ENCODE results near the gene ITPR1.
"Not testable (repeated sequence)": the region's sequence is repeated elsewhere in the genome, so short reads cannot be mapped to it uniquely, and the experiment has no call there.

Gene ITPR1

DNA sequence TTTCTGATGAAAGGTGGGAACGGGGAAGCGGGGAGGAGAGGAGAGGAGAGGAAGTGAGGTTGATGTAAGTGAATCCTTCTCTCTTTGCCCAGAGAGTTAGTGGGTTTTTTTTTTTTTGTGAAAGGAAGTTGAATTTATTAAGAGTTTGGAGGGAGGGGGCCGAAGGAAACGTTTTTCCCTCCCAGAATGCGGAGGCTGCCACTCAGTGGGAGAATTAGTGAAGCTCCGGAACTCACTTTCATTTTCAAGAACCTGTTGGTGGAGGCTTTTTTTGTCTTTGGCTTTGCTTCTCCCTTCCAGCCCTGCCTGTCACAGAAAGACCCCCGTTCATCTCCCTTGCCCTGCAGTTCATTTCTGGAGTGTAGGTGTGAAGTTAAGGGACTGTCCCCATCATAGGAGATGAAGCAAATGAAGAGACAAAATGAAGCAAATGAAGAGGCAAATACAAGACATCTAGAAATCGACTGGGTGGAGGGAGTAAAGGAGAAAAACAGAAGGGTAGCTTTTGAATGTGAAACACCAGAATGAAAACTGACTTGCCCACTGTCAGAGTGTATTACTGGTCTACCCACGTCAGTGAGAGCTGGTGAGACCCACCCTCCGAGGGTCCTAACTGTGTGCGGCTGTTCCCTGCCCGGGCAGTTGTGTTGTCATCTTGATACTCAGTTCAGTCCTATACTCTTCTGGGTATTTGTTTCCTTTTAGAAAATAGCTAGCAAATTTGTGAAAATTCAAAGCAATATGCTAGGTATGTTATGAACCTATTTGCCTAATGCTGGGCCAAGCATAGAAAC is 91.5 kb downstream of the ITPR1 start:
- TF ChIP-seq, protein P1, sequence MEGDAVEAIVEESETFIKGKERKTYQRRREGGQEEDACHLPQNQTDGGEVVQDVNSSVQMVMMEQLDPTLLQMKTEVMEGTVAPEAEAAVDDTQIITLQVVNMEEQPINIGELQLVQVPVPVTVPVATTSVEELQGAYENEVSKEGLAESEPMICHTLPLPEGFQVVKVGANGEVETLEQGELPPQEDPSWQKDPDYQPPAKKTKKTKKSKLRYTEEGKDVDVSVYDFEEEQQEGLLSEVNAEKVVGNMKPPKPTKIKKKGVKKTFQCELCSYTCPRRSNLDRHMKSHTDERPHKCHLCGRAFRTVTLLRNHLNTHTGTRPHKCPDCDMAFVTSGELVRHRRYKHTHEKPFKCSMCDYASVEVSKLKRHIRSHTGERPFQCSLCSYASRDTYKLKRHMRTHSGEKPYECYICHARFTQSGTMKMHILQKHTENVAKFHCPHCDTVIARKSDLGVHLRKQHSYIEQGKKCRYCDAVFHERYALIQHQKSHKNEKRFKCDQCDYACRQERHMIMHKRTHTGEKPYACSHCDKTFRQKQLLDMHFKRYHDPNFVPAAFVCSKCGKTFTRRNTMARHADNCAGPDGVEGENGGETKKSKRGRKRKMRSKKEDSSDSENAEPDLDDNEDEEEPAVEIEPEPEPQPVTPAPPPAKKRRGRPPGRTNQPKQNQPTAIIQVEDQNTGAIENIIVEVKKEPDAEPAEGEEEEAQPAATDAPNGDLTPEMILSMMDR (IDR thresholded peaks at IDR 0.05; ENCODE audit: extremely low read depth, missing control alignments): no peak
- DNase-seq (ENCODE audit: low spot score): peak; percentile 43

DNA sequence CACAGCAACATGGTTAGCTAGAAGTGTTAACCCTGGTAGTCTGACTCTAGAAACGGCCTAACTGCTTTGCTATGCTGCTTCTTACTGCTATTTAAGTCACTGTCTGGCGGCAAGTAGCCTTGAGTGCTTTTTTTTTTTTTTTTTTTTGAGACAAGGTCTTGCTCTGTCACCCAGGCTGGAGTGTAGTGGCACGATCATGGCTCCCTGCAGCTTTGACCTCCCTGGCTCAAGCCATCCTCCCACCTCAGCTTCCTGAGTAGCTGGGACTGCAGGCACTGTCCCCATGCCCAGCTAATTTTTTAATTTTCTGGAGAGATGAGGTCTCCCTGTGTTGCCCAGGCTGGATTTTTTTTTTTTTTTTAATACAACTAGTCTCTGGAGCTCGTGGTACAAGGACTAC is 93.2 kb downstream of the ITPR1 start:
- no peak for DNase-seq (ENCODE audit: low spot score)
- TF ChIP-seq, protein P1 (IDR thresholded peaks at IDR 0.05; ENCODE audit: extremely low read depth, missing control alignments): no peak

DNA sequence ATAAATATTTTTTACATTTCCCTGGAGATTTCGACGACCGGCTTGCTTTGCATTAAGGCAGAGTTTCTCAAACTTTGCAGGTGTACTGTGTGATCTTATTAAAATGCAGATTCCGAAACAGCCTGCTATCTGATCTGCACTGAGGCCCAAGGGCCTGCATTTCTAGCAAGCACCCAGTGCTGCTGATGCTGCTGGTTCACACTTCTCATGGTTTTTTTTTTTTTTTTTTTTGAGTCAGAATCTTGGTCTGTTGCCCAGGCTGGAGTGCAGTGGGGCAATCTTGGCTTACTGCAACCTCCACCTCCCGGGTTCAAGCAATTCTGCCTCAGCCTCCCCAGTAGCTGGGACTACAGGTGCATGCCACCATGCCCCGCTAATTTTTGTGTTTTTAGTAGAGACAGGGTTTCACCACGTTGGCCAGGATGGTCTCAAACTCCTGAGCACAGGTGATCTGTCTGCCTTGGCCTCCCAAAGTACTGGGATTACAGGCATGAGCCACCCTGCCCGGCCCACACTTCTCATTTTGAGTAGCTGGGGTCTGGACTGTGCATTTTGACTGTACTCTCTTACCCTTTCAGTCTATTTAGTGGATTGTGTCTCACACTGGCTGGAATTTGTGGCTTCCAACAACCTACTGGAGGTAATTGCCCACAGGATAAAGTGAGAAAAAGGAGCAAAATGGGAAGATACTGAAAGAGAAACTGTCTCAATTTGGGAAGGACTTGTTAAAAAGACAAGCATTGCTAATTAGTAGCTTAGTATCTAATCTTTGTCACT is 94.1 kb downstream of the ITPR1 start:
- TF ChIP-seq, protein P1 (IDR thresholded peaks at IDR 0.05; ENCODE audit: extremely low read depth, missing control alignments): no peak
- DNase-seq (ENCODE audit: low spot score): no peak

DNA sequence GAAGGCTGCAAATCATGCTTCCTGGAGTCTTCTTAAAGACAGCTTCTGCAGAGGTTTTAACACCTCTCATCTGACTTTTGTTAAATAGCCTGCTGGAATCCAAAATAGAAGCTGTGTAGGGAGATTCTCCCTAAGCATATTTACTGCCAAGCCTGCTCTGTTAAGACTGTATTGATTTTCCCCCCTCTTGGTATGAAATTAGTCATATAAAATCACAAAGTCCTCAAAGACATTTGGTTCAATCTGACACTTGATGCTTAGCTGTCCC is 94.6 kb downstream of the ITPR1 start:
- TF ChIP-seq, protein P1 (IDR thresholded peaks at IDR 0.05; ENCODE audit: extremely low read depth, missing control alignments): no peak
- no peak for DNase-seq (ENCODE audit: low spot score)

DNA sequence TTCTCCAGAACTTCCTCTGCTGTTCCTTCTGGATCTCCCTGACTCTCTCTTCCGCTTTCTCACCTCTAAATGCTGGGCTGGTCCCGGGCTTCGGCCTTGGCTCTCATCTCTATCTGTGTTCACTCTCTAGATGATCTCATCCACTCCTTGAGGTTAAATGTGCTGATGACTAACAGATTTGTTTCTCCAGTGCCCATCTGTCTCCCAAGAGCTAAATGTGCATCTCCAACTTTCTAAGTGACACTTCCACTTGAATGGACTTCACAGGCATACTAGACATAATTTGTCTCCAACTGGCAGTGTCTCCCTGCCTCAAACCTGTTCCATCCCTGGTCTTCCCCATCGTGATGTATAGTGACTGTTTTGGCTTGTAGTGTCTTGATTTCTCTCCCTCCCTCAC is 95.3 kb downstream of the ITPR1 start:
- DNase-seq (ENCODE audit: low spot score): no peak
- TF ChIP-seq, protein P1 (IDR thresholded peaks at IDR 0.05; ENCODE audit: extremely low read depth, missing control alignments): no peak

DNA sequence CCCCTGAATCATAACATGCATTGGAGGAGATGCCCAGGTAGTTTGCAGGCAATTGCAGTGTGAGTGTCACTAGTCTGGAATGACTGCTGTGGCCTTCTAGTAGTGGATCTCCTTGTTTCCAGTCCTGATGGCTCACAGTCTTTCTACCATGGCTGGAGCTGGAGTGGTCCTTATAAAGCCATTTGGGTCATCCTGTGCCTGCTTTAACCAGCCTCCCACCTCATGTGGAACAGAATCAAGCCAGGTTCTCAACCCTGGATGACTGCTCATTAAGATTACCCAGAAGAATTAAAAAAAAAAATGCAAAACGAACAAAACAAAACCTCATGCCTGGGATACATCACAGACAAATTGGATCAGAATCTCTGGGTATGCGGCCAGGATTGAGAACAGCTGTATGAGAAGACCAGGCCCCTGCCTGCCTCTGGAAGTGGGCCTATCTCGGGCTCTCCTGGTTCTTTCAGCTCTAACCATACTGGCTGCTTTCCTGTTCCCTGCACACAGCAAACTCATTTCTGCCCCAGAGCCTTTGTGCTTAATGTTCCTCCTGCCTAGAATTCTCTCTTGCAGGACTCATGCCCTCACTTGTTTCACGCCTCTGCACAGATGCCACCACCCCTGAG is 96.4 kb downstream of the ITPR1 start:
- DNase-seq (ENCODE audit: low spot score): no peak
- TF ChIP-seq, protein P1 (IDR thresholded peaks at IDR 0.05; ENCODE audit: extremely low read depth, missing control alignments): no peak

DNA sequence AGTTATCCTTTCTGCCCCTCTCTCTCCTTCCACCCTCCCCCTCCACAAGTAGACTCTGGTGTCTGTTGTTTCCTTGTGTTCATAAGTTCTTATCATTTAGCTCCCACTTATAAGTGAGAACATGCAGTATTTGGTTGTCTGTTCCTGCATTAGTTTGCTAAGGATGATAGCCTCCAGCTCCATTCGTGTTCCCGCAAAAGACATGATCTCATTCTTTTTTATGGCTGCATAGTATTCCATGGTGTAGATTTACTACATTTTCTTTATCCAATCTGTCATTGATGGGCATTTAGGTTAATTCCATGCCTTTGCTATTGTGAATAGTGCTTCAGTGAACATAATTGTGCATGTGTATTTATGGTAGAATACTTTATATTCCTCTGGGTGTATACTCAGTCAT is 97.7 kb downstream of the ITPR1 start:
- DNase-seq (ENCODE audit: low spot score): not testable (repeated sequence)

Data from GM20000 (cell line).